ENCODE results near the gene RMND5B.

- TF ChIP-seq POLR2A (IDR thresholded peaks at IDR 0.05; ENCODE audit: low read length) (no peak), GATA1 (IDR thresholded peaks at IDR 0.05; ENCODE audit: low read depth, low read length) (no peak)
These were observed 21.8 kb upstream of the RMND5B start for GRCh38 chr5:178108966-178109365.

All from erythroblast (primary cell).